Stimulated activated CD4-positive, alpha-beta T cell treated with anti-CD3 and anti-CD28 coated beads, TNF-alpha, amount 100 ng/mL, for 4 hours (primary cell): ENCODE results near the gene CAVIN1.
"Not testable (repeated sequence)": the region's sequence is repeated elsewhere in the genome, so short reads cannot be mapped to it uniquely, and the experiment has no call there.

Experiments used
- DNase-seq, 3 experiments: peaks; one replicate each; pipeline ENCODE4 v3.0.0-alpha.2; 2020; ENCODE audit warnings: low read depth in 3 of 3

Gene CAVIN1

GRCh38 chr17:42405963-42406495, 17.0 kb downstream of the CAVIN1 start:
- DNase-seq = peak; percentile 69 to 70 (median 69)

DNA sequence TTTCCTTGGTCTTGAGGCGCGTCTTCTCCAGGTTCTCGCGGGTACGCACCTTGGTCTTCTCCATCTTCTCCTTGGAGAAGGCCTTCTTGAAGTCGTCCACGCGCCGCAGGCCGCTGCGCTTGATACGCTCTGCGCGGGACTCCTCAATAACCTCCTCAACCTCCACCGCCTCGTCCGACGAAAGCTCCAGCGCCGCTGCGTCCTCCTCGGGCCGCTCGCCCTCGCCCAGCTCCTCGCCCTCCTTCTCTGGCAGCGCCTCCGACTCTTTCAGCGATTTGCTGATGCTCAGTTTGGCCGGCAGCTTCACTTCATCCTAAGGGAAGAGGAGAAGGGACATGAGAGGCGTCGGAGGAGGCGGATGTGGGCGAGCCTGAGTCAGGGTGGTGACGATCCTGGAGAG, 18.0 kb downstream of the CAVIN1 start:
- no peak for DNase-seq

GRCh38 chr17:42404326-42405055, 18.6 kb downstream of the CAVIN1 start:
- no peak for DNase-seq

DNA sequence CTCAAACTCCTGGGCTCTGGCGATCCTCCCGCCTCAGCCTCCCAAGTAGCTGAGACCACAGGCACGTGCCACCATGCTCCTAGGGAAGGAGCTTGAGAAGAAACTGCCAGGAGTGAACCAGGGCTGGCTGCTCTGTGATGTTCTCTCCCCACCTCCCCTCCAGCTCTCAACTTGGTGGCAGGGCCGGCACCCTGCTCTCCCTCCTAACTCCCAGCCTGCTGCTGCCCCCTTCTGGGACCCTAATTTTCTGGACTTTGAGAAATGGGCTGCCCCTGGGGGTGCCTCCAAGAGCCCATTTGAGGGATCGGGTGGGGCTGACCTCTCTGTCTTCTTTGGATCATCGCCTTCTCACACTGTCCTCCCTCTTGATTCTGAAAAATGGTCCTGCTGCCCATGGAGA, 19.9 kb downstream of the CAVIN1 start:
- DNase-seq = peak in 1 of 3 experiments; percentile 27

DNA sequence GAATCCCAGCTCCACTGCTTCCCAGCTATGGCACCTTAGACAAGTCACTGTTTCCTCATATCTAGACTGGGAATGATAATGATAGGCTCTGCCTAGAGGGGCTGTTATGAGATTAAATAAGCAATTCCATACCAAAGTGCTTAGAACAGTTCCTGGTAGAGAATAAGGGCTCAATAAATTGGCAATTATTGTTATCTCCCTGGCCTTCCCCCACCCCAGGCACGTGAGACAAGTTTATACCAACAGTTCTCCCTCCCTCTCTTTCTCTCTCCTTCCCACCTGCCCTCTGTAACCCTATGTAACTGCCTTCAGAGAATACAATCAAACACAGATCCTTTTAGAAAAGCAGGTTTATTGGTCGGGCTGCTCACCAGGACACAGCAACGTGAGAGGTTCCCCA, 20.9 kb downstream of the CAVIN1 start:
- DNase-seq = no peak

DNA sequence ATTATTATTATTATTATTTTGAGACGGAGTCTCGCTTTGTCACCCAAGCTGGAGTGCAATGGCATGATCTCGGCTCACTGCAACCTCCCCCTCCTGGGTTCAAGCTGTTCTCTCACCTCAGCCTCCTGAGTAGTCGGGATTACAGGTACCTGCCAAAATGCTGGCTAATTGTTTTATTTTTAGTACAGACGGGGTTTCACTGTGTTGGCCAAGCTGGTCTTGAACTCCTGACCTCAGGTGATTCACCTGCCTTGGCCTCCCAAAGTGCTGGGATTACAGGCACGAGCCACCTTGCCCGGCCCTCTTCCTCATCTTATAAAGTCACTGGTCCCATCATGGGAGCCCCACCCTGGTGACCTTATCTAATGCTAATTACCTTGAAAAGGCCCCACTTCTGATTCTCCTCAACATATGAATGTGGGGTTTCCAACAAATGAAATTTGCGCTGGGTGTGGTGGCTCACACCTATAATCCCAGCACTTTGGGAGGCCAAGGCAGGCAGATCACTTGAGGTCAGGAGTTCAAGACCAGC, 22.1 kb downstream of the CAVIN1 start:
- not testable (repeated sequence) for DNase-seq

GRCh38 chr17:42399948-42400843, 22.9 kb downstream of the CAVIN1 start:
- no peak for DNase-seq

DNA sequence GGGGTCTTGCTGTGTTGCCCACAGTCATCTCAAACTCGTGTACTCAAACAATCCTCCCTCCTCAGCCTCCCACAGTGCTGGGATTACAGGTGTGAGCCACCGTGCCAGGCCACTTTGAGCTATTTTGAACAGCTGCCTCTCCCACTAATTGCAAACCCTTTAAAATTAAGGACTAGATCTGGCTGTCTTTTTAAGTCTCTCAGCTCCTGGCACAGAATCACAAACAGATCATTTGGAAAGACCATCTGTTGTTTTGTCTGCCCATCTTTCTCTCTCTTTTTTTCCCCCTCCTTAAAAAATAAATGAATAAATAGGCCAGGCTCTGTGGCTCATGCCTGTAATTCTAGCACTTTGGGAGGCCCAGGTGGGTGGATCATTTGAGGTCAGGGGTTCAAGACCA, 23.9 kb downstream of the CAVIN1 start:
- no peak for DNase-seq

DNA sequence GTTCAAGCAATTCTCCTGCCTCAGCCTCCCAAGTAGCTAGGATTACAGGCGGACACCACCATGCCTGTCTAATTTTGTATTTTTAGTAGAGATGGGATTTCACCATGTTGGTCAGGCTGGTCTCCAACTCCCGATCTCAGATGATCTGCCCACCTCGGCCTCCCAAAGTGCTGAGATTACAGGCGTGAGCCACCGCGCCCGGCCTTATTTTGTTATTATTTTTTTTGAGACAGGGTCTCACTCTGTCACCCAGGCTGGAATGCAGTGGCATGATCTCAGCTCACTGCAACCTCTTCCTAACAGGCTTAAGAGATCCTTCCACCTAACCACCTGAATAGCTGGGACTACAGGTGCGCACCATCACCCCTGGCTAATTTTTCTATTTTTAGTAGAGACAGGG, 27.5 kb downstream of the CAVIN1 start:
- not testable (repeated sequence) for DNase-seq

DNA sequence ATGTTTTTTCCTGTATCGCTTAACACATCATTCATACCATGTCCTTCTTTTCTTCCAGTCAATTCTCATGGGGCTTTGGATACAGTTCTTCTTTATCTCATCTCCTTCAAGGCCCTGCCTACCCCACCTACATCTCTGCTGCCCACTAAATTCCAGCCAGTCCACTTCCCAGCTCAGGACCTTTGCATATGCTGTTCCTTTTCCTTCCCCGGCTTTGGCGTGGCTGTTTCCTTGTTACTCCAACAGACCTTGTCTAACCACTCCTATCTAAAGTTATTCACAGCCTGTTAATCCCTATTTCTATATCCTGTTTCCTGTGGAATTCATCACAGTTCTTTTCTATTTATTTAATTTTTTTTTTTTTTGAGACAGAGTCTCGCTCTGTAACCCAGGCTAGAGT, 28.2 kb downstream of the CAVIN1 start:
- DNase-seq = no peak

DNA sequence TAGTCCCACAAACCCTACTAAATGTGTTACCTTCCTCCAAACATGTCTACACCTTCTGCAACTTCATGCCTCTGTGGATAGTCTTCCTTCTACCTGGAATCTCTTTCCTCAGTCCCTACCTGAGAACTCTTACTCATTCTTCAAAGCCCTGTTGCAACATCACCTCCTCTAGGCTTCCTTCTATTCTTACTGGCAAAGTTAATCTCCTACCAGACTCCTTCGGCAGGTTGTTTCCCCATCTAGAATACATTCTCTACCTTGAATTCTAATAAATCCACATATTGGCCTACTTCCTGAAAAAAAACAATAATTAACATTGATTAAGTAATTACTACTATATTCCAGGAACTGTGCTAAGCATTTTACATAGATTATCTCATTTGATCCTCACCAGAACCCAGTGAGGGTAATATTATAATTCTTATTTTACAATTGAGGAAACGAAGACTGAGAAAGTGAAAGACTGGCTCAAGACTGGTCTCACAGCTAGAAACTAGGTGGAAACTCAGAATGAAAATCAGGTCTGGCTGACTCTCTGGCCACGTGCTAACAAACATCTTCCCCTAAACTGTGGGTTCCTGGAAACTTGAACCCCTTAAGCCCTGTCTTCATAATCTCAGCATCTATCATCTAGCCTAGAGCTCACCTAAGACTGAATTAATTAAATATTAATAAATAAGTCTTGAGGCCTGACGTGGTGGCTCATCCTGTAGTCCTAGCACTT, 30.2 kb downstream of the CAVIN1 start:
- no peak for DNase-seq

GRCh38 chr17:42391439-42391838, 31.6 kb downstream of the CAVIN1 start:
- DNase-seq = not testable (repeated sequence)

- no peak for DNase-seq
Observed at GRCh38 chr17:42389899-42390298, 33.2 kb downstream of the CAVIN1 start.

DNA sequence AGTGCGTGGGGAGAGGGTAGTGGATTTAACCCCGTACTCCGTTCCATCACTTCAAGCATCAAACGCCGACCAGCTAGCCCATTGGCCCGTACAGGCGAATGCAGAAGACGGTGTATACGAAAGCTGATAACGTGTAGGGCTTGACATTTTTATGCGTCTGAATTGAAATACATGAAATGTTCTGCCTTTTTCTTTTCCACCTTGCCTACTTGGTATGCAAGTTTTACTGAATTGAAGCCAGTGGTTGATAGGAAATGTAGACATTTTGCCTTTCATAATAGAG, 34.0 kb downstream of the CAVIN1 start:
- DNase-seq = no peak

GRCh38 chr17:42388381-42389134, 34.5 kb downstream of the CAVIN1 start, which contains the start of gene STAT3:
TSS of gene STAT3 (minus strand) at chr17:42388442. CDS start at chr17:42348516, 39,926 bp downstream.
- DNase-seq = peak; percentile 100

GRCh38 chr17:42387661-42388380, 35.2 kb downstream of the CAVIN1 start:
- peak in 2 of 3 experiments; percentile 10 to 13 for DNase-seq

DNA sequence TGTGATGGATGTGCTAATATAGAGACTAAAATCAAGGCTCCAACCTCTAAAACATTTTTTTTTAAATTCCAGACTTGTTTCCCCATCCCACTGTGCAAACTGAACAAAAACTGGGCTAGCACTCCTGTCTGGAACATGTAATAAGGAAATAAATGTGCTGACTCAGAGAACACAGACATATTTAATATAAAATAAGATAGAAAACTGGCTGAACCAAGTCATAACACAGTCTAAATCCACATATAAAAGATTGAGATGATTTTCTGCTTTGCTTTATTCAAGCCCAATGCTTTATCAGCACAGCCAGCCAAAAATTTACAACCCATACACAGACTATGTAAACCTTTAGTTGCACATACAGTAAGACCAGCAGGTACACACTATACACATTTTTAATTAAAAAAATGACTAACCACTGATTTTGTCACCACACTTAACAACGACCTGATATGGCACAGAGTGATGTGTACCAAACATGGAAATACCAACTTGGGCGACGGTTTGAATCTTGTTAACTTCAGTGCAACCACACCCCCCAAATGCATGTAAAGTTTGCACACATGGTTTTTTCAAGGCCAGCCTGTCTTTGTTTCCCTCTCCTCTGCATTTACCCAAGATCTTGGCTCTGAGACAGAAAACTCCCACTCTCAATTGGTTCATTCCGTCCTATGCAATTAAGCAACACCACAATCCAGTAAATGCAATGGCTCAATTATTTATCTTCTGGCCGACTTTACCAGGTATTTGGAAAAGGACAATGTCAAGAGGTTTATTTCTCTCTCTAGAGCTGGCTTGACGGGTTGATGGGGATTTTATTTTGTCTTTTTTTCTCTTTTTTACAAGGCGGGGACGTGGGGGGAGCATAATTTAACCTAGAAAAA, 36.0 kb downstream of the CAVIN1 start:
- no peak for DNase-seq

- no peak for DNase-seq
Observed at GRCh38 chr17:42381898-42382297, 41.2 kb downstream of the CAVIN1 start.

GRCh38 chr17:42380935-42381334, 42.1 kb downstream of the CAVIN1 start:
- no peak for DNase-seq
